Type B pancreatic cell (in vitro differentiated cells): ENCODE measurements around the gene JAKMIP3. TPM values are rescaled to one million over a fixed set of nuclear protein-coding genes. Genes with fewer than 3 reads are reported as not detected.

ENCODE experiments used
- DNase-seq: peaks from one replicate; pipeline ENCODE4 v3.0.0; 2021; ENCODE audit warnings: mixed read lengths; ENCODE audit not compliant: unreplicated experiment; ENCODE audit errors: extremely low spot score
- H3K27ac Mint-ChIP-seq: 2 replicates; pipeline ENCODE4 v1.8.0; 2021; ENCODE audit warnings: mild to moderate bottlenecking, mixed read lengths
- H3K27me3 Mint-ChIP-seq: 2 replicates; pipeline ENCODE4 v1.8.0; 2021; ENCODE audit warnings: mixed read lengths
- H3K36me3 Mint-ChIP-seq: 2 replicates; pipeline ENCODE4 v1.8.0; 2021; ENCODE audit warnings: mixed read lengths
- H3K4me1 Mint-ChIP-seq: one replicate; pipeline ENCODE4 v1.8.0; 2021; ENCODE audit warnings: mixed read lengths; ENCODE audit not compliant: unreplicated experiment
- H3K4me3 Mint-ChIP-seq: 2 replicates; pipeline ENCODE4 v1.8.0; 2021; ENCODE audit warnings: mild to moderate bottlenecking, mixed read lengths
- H3K9me3 Mint-ChIP-seq: 2 replicates; pipeline ENCODE4 v1.8.0; 2021; ENCODE audit warnings: mixed read lengths
- total RNA-seq: library from RNA; stranded (reverse); gene quantifications from 2 replicates; pipeline ENCODE4 v1.2.1, GENCODE V29; 2021; ENCODE audit warnings: low replicate concordance
- TF ChIP-seq, protein P1 (sequence below): fragments of 200-600 bp; sonication (generic); conservative IDR thresholded peaks from 2 replicates; pipeline ENCODE4 v1.5.0; 2021; ENCODE audit warnings: antibody characterized with exemption, mild to moderate bottlenecking

The JAKMIP3 gene
- total RNA-seq, 1 donor from 2014 or later, result 0.19 TPM

GRCh38 chr10:132021046-132021445 lies 44.7 kb upstream of the JAKMIP3 start:
- H3K4me3 Mint-ChIP-seq, result no peak overlapping the region
- no peak for DNase-seq
- no peak overlapping the region for H3K27ac Mint-ChIP-seq
- H3K27me3 Mint-ChIP-seq, result peaks cover 41% of the 10 kb centered on the region
- H3K36me3 Mint-ChIP-seq, result no peaks in the 10 kb centered on the region
- peaks cover 5% of the 10 kb centered on the region for H3K4me1 Mint-ChIP-seq
- TF ChIP-seq, protein P1, sequence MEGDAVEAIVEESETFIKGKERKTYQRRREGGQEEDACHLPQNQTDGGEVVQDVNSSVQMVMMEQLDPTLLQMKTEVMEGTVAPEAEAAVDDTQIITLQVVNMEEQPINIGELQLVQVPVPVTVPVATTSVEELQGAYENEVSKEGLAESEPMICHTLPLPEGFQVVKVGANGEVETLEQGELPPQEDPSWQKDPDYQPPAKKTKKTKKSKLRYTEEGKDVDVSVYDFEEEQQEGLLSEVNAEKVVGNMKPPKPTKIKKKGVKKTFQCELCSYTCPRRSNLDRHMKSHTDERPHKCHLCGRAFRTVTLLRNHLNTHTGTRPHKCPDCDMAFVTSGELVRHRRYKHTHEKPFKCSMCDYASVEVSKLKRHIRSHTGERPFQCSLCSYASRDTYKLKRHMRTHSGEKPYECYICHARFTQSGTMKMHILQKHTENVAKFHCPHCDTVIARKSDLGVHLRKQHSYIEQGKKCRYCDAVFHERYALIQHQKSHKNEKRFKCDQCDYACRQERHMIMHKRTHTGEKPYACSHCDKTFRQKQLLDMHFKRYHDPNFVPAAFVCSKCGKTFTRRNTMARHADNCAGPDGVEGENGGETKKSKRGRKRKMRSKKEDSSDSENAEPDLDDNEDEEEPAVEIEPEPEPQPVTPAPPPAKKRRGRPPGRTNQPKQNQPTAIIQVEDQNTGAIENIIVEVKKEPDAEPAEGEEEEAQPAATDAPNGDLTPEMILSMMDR, result no peak
- no peaks in the 10 kb centered on the region for H3K9me3 Mint-ChIP-seq

DNA sequence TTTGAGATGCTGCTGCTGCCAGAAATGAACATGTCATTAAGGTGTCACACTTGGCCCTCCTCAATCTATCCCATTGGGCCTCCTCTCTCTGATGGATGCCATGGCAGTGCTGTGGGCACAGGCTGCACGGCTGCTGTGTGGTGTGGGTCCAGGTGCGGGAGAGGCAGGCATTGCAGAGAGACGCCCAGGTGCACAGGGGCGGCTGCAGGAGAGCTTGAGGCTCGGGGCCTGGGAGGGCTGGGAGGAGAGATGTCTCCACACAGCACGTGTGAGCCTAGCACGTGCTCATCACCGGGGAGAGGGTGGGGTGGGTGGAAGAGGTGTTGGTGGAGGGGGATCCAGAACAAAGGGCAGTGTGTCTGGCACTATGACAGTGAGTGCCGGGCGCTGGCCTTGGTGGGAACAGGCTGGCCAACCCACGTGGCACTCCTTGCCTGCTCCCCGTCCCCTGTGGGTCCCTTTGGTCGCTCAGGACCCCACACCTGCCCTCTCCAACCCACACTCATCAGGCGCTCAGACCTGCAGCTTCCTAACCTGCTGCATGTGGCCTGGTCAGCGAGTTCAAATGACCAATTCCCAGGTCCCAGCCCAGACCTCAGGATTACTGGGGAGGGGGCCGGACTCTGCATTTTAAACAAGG lies 44.1 kb upstream of the JAKMIP3 start:
- no peak for DNase-seq
- Mint-ChIP-seq H3K36me3 (no peaks in the 10 kb centered on the region), H3K4me1 (peaks cover 5% of the 10 kb centered on the region), H3K27me3 (peaks cover 44% of the 10 kb centered on the region), H3K9me3 (no peaks in the 10 kb centered on the region), H3K27ac (no peak overlapping the region), H3K4me3 (no peak overlapping the region)
- TF ChIP-seq, protein P1, result no peak

GRCh38 chr10:132022241-132022640 lies 43.5 kb upstream of the JAKMIP3 start:
- Mint-ChIP-seq H3K4me1 (peaks cover 5% of the 10 kb centered on the region), H3K27me3 (peaks cover 49% of the 10 kb centered on the region)

DNA sequence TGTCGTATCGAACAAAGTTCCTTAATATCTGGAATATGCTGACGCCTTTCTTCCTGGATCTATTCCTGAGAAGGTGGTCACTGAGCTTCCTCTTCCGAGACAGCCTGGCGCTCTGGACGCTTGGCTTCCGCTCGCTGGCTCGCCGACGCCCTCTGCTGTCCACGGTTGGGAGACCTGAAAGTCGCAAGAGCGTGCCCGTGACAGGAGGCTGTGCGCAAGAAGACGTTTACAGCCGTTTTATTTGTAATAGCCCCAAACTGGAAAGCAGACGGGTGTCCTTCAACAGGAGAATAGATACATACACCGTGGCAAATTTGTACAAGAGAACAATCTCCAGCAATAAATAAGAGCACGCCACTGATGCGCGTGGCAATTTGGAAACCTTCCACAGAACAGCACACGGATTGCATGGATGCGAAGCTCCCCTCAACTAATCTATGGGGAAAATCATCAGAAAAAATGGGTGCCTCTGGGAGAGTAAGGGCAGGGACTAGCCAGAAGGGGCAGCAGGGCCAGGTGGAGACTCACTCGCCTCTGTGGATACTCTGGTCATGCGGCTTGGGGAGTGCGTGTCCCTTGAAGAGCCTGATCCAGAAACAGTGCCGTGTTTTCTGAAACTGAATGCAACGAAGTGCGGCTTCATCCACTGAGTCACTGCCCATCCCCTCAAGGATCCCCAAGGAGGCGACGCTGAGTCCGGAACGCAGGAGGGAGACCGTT lies 42.5 kb upstream of the JAKMIP3 start:
- Mint-ChIP-seq H3K4me1 (peaks cover 5% of the 10 kb centered on the region), H3K9me3 (no peaks in the 10 kb centered on the region), H3K4me3 (peak overlapping the region; percentile 9), H3K27ac (no peak overlapping the region), H3K27me3 (peaks cover 57% of the 10 kb centered on the region), H3K36me3 (no peaks in the 10 kb centered on the region)
- TF ChIP-seq, protein P1, result peak; percentile 88
- peak; percentile 84 for DNase-seq

More at GRCh38 chr10:132022241-132022640, 43.5 kb upstream of the JAKMIP3 start:
- H3K27ac Mint-ChIP-seq, result no peak overlapping the region
- H3K36me3 Mint-ChIP-seq, result no peaks in the 10 kb centered on the region
- no peaks in the 10 kb centered on the region for H3K9me3 Mint-ChIP-seq
- TF ChIP-seq, protein P1, result no peak
- H3K4me3 Mint-ChIP-seq, result no peak overlapping the region
- no peak for DNase-seq

DNA sequence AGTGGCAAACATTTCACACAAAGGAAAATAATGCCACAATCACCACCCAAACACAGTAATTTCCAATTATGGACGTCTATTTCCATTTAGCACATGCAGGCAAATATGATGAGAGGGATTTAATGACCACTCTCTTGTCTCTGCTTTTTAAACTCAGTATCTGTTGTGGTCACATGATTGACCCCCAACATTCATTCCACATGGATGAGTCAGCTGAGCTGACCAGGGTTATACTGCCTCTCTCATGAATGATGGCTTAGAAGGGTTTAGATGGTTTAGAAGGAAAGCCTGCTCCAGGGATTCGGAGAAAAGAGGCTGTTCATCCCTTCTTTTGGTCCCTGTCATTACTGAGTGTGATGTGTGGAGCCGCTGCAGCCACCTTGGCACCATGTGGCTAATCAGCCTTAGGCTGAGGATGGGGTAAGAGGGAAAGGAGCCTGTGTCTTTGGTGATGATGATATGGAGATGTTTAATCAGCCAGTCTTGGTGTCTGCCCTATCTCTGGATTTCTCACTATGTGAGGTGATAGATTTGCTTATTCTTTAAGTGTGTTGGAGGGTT lies 38.2 kb upstream of the JAKMIP3 start:
- Mint-ChIP-seq H3K27me3 (peaks cover 82% of the 10 kb centered on the region), H3K4me1 (peaks cover 5% of the 10 kb centered on the region), H3K4me3 (no peak overlapping the region), H3K9me3 (no peaks in the 10 kb centered on the region), H3K27ac (no peak overlapping the region), H3K36me3 (no peaks in the 10 kb centered on the region)
- no peak for DNase-seq
- TF ChIP-seq, protein P1, result no peak
